ENCODE results near the gene CDH4.

GRCh38 chr20:61508301-61509096 is 256.4 kb downstream of the CDH4 start:
- no peak for TF ChIP-seq CTCF (IDR thresholded peaks at IDR 0.05)
- no peak for TF ChIP-seq POLR2AphosphoS5 (IDR thresholded peaks at IDR 0.05)
